ENCODE results near the gene TRPT1.
A peak's percentile ranks its signal among the peaks of the same experiment; 100 is the strongest.

The TRPT1 gene

GRCh38 chr11:64263947-64264317, 37.9 kb upstream of the TRPT1 start:
- H3K9me3 Mint-ChIP-seq: no peaks in the 10 kb centered on the region
- no peak for TF ChIP-seq CTCF (IDR thresholded peaks at IDR 0.05)
- DNase-seq: no peak
- peaks cover 16% of the 10 kb centered on the region for H3K36me3 Mint-ChIP-seq (ENCODE audit: low read depth)
- H3K27ac Mint-ChIP-seq: peak overlapping the region; percentile 88
- H3K27me3 Mint-ChIP-seq (ENCODE audit: low read depth, poor library complexity): peaks cover 2% of the 10 kb centered on the region
- peaks cover 42% of the 10 kb centered on the region for H3K4me1 Mint-ChIP-seq
- H3K4me3 Mint-ChIP-seq: no peak overlapping the region

GRCh38 chr11:64263021-64263946, 37.3 kb upstream of the TRPT1 start:
- Mint-ChIP-seq H3K9me3 (no peaks in the 10 kb centered on the region), H3K4me3 (no peak overlapping the region), H3K4me1 (peaks cover 35% of the 10 kb centered on the region), H3K36me3 (ENCODE audit: low read depth) (peaks cover 16% of the 10 kb centered on the region), H3K27me3 (ENCODE audit: low read depth, poor library complexity) (peaks cover 2% of the 10 kb centered on the region), H3K27ac (peak overlapping the region; percentile 59)
- no peak for TF ChIP-seq CTCF (IDR thresholded peaks at IDR 0.05)
- DNase-seq: peak; percentile 60

- no peak for TF ChIP-seq CTCF (IDR thresholded peaks at IDR 0.05)
- Mint-ChIP-seq H3K4me3 (no peak overlapping the region), H3K27me3 (ENCODE audit: low read depth, poor library complexity) (peaks cover 2% of the 10 kb centered on the region), H3K9me3 (no peaks in the 10 kb centered on the region), H3K27ac (no peak overlapping the region), H3K36me3 (ENCODE audit: low read depth) (peaks cover 21% of the 10 kb centered on the region), H3K4me1 (peaks cover 27% of the 10 kb centered on the region)
- no peak for DNase-seq
These were observed 36.5 kb upstream of the TRPT1 start for GRCh38 chr11:64262271-64263002.

- peaks cover 21% of the 10 kb centered on the region for H3K36me3 Mint-ChIP-seq (ENCODE audit: low read depth)
- TF ChIP-seq CTCF (IDR thresholded peaks at IDR 0.05): no peak
- peaks cover 2% of the 10 kb centered on the region for H3K27me3 Mint-ChIP-seq (ENCODE audit: low read depth, poor library complexity)
- no peak for DNase-seq
- no peak overlapping the region for H3K4me3 Mint-ChIP-seq
- no peaks in the 10 kb centered on the region for H3K9me3 Mint-ChIP-seq
- no peak overlapping the region for H3K27ac Mint-ChIP-seq
- H3K4me1 Mint-ChIP-seq: peaks cover 27% of the 10 kb centered on the region
These were observed 35.6 kb upstream of the TRPT1 start for GRCh38 chr11:64261556-64262080.

- DNase-seq: no peak
- Mint-ChIP-seq H3K9me3 (no peaks in the 10 kb centered on the region), H3K36me3 (ENCODE audit: low read depth) (peaks cover 21% of the 10 kb centered on the region), H3K4me1 (peaks cover 30% of the 10 kb centered on the region), H3K27ac (peak overlapping the region; percentile 89), H3K27me3 (ENCODE audit: low read depth, poor library complexity) (peaks cover 2% of the 10 kb centered on the region), H3K4me3 (no peak overlapping the region)
- no peak for TF ChIP-seq CTCF (IDR thresholded peaks at IDR 0.05)
These were observed 34.2 kb upstream of the TRPT1 start for GRCh38 chr11:64260147-64260708.
